ENCODE measurements around the gene SST. TPM values are rescaled to one million over a fixed set of nuclear protein-coding genes. Genes with fewer than 3 reads are reported as not detected.
"Not testable (repeated sequence)": the region's sequence is repeated elsewhere in the genome, so short reads cannot be mapped to it uniquely, and the experiment has no call there.

The SST gene
- total RNA-seq, 4 donors from 2014 or later, result not detected

DNA sequence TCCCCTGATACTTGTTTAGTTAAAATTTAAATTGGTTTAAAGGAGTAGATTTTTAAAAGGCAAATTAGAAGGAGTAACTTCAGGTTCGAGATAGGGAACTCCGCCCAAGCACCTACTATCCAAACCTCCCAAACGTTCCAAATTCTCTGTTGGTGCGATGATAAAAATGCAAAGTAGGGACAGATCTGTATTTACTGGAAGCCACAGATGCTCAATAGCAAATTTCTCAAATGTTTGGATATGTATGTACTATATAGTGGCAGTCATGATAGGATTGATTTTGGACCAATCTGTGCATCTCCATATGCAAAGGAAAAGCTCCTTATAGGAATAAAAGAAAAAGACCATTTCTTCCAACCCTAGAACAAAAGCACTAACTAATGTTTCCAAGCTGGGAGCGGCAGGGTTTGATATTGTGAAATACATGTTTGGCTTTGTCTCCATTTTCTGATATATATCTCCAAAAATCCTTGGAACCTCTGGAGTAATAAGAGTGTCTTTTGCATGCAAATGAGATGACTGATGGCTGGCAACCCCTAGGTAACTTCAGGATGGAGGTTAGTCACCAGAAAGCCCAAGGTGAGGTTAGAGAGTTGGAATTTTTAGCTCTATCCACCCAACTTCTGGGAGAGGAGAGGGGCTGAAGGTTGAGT is 16.6 kb upstream of the SST start:
- TF ChIP-seq, protein P1, sequence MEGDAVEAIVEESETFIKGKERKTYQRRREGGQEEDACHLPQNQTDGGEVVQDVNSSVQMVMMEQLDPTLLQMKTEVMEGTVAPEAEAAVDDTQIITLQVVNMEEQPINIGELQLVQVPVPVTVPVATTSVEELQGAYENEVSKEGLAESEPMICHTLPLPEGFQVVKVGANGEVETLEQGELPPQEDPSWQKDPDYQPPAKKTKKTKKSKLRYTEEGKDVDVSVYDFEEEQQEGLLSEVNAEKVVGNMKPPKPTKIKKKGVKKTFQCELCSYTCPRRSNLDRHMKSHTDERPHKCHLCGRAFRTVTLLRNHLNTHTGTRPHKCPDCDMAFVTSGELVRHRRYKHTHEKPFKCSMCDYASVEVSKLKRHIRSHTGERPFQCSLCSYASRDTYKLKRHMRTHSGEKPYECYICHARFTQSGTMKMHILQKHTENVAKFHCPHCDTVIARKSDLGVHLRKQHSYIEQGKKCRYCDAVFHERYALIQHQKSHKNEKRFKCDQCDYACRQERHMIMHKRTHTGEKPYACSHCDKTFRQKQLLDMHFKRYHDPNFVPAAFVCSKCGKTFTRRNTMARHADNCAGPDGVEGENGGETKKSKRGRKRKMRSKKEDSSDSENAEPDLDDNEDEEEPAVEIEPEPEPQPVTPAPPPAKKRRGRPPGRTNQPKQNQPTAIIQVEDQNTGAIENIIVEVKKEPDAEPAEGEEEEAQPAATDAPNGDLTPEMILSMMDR (IDR thresholded peaks at IDR 0.05), result no peak
- DNase-seq (ENCODE audit: low spot score) (no peak), ATAC-seq (ENCODE audit: low FRiP score) (no peak)

GRCh38 chr3:187685948-187686347 is 15.8 kb upstream of the SST start:
- TF ChIP-seq, protein P1 (IDR thresholded peaks at IDR 0.05), result no peak
- DNase-seq (ENCODE audit: low spot score) (no peak), ATAC-seq (ENCODE audit: low FRiP score) (no peak)

- DNase-seq (ENCODE audit: low spot score), result no peak
- ATAC-seq (ENCODE audit: low FRiP score), result no peak
- TF ChIP-seq, protein P1 (IDR thresholded peaks at IDR 0.05), result no peak
These were observed 14.7 kb upstream of the SST start for GRCh38 chr3:187684880-187685279.

DNA sequence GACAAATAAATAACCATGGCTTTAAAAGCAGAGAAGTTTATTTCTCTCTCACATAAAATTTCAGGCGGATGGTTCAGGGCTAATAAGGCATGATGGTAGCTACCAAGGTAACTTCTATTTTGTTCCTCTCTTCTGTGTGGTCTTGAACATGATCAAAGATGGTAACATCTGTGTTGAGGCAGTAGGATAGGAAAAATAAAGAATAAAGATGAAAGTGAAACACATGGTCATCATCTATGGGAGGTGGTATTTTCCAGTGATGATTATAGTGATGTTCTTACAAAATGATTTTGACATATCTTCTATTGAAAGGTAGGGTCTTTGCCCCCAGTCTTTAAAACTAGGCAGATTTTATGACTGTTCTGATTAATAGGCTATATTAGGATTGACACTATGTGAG is 14.2 kb upstream of the SST start:
- ATAC-seq (ENCODE audit: low FRiP score) (no peak), DNase-seq (ENCODE audit: low spot score) (no peak)
- TF ChIP-seq, protein P1 (IDR thresholded peaks at IDR 0.05), result no peak

DNA sequence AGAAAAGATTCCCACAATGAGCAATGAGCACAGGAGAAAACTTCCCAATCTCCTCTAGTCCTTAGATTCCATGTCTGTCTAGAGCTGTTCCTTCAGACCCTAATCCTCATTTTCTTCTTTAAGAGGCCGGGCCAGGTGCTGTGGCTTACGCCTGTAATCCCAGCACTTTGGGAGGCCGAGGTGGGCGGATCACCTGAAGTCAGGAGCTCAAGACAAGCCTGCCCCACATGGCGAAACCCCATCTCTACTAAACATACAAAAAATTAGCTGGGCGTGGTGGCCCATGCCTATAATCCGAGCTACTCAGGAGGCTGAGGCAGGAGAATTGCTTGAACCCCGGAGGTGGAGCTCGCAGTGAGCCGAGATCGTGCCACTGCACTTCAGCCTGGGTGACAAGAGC is 11.6 kb upstream of the SST start:
- DNase-seq (ENCODE audit: low spot score); ATAC-seq (ENCODE audit: low FRiP score): not testable (repeated sequence)

- TF ChIP-seq, protein P1 (IDR thresholded peaks at IDR 0.05), result peak in 2 of 3 donors; percentile 6 to 76
- DNase-seq (ENCODE audit: low spot score) (peak; percentile 81), ATAC-seq (ENCODE audit: low FRiP score) (peak; percentile 71)
These were observed 9.6 kb upstream of the SST start for GRCh38 chr3:187679638-187680396.

GRCh38 chr3:187678726-187679268 is 8.6 kb upstream of the SST start:
- TF ChIP-seq, protein P1 (IDR thresholded peaks at IDR 0.05), result no peak
- peak; percentile 70 for ATAC-seq (ENCODE audit: low FRiP score)
- DNase-seq (ENCODE audit: low spot score), result no peak

All from omental fat pad (tissue), 4 donors.